Astrocyte (in vitro differentiated cells and primary cell): ENCODE data around the gene PLCH1.

Experiments used
- EZH2 ChIP-seq: IDR thresholded peaks from 2 replicates; pipeline ENCODE4 v1.6.1; 2012; ENCODE audit warnings: mild to moderate bottlenecking, low read length, inconsistent platforms; ENCODE audit not compliant: insufficient read depth
- TF ChIP-seq, protein P1 (sequence below): IDR thresholded peaks from 2 replicates; pipeline ENCODE4 v1.5.1; 2011; ENCODE audit warnings: low read depth, mild to moderate bottlenecking, inconsistent platforms, low read length, moderate library complexity; ENCODE audit not compliant: insufficient read depth

DNA sequence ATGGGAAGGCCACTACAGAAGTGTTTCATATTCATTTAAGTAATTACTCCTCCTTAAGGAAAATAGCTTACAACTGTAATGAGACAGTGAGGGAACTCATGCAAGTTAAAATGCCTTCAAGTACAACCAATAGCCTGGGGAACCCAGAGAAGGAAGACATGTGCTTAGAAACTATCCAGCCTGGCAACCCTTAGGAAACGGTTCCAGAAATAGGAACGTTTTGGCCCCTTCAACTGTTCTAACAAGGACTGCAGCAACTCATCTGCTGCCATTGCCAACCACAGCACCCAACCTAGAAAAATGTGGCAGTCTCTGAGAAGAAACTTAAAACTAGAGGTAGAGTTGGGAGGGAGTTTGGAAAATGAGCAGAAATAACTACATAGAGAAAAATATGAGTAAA is 303.8 kb downstream of the PLCH1 start:
- TF ChIP-seq EZH2, result no peak
- TF ChIP-seq, protein P1, sequence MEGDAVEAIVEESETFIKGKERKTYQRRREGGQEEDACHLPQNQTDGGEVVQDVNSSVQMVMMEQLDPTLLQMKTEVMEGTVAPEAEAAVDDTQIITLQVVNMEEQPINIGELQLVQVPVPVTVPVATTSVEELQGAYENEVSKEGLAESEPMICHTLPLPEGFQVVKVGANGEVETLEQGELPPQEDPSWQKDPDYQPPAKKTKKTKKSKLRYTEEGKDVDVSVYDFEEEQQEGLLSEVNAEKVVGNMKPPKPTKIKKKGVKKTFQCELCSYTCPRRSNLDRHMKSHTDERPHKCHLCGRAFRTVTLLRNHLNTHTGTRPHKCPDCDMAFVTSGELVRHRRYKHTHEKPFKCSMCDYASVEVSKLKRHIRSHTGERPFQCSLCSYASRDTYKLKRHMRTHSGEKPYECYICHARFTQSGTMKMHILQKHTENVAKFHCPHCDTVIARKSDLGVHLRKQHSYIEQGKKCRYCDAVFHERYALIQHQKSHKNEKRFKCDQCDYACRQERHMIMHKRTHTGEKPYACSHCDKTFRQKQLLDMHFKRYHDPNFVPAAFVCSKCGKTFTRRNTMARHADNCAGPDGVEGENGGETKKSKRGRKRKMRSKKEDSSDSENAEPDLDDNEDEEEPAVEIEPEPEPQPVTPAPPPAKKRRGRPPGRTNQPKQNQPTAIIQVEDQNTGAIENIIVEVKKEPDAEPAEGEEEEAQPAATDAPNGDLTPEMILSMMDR, result no peak
